SIG-M5 treated with dmso at 0.1 percent for 504 hours (cell line): Measurements from ENCODE around the gene ANKMY1.
"Not testable (repeated sequence)": the region's sequence is repeated elsewhere in the genome, so short reads cannot be mapped to it uniquely, and the experiment has no call there.

Source experiments
- DNase-seq: peaks from one replicate; lab custom pipeline; 2025; ENCODE audit not compliant: unreplicated experiment; lab: John Stamatoyannopoulos, UW

The ANKMY1 gene

DNA sequence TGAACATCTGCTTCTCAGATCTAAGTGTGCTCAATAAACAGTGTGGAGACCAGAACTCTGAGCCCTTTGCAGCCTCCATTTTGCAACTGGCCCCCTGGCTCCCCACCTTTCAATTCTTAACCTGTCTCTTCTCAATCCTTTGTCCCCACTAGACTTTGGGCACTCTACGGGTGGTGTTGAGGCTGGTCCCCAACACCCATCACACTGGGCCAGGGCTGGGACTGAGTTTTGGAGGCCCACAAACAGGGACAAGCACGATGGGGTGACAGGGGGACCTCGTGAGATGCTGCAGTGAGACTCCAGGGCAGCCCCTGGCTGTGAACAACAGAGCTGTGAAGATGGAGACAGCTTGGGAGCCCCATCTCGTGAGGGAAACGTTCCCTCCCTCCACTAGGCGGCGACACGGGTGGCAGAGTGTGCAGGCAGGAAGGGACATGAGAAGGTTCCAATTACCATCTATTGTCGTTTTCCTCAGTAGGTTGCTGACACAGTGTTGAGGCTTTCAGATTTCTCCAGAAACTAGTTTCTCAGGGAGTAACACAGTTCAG is 1.2 kb downstream of the ANKMY1 start:
- peak; percentile 55 for DNase-seq

DNA sequence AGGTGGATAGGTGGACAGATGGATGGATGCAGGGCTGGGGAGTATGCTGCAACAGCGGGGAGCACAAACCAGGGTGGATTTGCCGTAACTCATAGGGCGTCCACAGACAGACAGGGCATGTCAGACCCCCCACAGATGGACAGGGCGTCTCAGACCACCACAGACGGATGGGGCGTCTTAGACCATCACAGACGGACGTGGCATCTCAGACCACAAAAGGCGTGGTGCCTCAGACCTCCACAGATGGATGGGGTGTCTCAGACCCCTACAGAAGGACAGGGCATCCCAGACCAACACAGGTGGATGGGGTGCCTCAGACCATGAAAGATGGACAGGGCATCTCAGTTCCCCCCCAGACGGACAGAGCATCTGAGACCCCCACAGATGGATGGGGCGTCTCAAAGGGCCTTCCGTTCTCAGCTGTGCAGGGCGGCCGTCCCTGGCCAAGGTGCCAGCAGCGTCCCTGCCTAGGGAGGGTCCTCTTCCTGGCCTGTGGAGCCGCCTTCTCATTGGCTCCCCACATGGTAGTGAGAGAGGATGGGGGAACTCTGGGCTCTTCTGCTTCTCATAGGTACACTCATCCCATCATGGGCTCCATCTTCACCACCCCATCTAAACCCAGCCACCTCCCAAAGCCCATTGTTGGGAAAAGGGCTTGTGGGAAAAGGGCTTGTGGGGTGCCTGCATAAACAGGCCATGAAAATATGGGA is 2.1 kb downstream of the ANKMY1 start:
- DNase-seq = no peak

DNA sequence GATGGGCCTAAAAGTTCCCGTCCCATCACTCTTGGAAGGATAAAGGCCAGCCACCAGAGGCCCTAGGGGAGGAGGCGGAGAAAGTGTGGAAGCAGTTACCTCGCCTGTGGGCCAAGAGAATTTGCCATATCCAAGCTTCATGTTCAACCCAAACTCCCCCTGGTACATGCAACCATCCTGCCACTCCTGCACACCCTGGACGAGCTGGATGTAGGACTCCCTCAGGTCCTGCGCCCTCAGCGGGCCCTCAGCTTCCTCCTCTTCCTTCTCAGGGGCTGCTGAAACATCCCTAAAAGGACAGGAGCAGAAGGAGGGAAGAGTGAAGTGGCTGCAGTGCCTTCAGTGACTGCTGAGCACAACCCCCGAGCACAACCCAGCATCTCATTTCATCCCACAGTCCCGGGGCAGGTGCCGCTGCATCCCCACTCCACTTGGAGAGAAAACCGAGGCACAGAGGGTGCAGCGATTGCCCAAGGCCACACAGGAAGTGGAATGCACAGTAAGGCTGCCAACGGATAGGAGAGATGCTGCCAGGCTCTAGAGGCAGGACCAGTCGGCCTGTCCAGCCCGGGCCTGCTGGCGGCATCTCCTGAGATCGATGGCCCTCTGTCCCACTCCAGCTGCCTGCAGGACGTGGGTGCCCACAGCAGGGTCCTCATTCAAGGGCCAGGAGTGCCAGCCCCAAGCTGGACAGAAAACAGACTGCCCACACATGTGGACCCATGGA is 2.9 kb downstream of the ANKMY1 start:
- DNase-seq = no peak

DNA sequence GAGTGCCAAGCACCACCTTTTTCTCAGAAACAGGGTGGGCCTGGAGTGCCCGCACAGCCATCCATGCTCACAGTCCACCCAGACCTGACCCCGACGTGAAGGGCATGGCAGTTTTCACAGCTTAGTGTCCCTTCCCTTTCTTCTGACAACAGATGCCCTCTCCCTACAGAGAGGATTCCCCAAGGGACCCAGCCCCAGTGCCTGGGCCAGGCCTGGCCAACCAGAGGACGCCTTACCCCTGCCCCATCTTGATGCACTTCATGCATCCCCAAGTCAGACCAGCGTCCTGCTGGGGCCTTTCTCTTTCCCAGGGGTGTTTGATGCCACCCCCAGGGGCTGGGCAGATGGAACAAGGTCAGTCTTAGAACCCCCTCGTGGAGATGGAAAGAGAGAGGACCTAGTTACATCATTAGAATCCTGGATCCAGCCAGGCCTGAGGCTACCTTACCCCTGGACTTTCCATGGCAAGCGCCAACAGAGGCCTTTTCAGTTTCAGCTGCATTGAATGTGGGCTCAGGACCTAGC is 3.8 kb downstream of the ANKMY1 start:
- DNase-seq = no peak

DNA sequence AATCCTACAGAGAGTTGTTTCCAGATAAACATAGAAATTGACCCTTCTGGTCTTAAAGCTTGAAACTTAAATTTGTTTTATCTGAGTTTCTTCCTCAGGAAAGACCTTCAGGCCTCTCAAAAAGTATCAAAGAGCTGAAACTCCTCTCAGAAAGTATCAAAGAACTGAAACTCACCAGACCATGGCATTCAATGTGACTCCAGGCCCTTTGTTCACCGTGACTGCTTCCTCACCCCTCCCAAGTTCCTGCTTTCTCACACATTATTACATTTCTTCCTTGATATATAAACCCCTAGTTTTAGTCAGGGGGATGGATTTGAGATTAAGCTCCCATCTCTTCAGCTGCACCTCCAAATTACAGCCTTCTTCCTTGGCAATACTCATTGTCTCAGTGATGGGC is 6.0 kb downstream of the ANKMY1 start:
- no peak for DNase-seq

DNA sequence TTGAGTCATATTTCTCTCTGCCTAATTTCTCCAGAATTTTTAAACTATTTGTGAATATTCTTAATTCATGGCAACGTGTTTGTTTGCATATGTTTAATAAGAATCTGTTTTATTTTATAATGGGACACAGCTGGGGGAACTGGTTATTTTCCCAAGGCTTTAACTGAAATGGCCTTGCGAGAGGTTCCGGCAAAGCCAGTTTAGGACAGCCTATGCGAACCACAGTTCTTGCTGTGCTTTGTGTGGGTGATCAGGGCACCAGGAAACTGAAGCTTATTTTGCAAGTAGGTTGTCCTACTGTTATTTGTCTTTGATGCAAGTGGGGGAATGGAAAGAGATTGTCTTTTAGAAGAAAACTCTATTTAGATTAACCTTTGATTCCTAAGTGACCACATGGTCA is 6.5 kb downstream of the ANKMY1 start:
- DNase-seq = no peak

DNA sequence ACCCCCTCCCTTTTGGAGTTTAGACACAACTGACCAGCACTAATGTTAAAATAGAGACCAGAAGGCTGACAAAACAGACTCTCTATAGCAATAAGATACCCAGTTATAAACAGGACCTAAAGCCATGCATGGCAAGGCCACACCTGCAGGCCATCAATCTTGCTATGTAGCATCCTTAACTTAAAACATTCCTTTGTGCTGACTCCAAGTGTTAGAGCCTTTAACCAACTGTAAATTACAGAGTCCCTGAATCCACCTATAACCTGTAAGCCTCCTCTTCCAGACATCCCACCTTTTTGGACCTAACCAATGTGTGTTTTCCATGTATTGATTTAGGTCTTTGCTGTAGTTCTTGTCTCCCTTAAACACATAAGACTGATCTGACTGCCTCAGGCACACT is 17.9 kb downstream of the ANKMY1 start:
- no peak for DNase-seq

DNA sequence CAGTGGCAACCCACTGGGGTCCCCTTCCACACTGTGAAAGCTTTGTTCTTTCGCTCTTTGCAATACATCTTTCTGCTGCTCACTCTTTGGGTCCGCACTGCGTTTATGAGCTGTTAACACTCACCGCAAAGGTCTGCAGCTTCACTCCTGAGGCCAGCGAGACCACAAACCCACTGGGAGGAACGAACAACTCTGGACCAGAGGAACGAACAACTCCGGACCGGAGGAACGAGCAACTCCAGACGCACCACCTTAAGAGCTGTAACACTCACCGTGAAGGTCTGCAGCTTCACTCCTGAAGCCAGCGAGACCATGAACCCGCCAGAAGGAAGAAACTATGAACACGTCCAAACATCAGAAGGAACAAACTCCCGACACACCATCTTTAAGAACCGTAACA is 18.7 kb downstream of the ANKMY1 start:
- DNase-seq = not testable (repeated sequence)

DNA sequence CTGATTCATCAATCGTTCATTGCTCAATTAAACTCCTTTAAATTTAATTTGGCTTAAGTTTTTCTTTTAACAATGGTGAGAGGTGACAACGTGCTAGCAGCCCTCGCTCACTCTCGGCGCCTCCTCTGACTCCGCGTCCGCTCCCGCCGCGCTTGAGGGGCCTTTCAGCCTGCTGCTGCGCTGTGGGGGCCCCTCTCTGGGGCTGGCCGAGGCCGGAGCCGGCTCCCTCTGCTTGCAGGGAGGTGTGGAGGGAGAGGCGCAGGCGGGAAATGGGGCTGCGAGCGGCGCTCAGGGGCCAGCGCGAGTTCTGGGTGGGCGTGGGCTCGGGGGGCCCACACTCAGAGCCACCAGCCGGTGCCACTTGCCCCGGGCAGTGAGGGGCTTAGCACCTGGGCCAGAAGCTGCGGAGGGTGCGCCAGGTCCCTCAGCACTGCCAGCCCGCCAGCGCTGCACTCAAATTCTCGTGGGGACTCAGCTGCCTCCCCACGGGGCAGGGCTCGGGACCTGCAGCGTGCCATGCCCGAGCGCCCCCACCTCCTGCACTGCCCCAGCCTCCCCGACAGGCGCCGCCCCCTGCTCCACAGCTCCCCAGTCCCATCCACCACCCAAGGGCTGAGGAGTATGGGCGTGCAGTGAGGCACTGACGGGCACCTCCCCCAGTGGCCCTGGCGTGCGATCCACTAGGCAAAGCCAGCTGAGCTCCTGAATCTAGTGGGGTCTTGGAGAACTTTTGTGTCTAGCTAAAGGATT is 19.6 kb downstream of the ANKMY1 start:
- DNase-seq = no peak

DNA sequence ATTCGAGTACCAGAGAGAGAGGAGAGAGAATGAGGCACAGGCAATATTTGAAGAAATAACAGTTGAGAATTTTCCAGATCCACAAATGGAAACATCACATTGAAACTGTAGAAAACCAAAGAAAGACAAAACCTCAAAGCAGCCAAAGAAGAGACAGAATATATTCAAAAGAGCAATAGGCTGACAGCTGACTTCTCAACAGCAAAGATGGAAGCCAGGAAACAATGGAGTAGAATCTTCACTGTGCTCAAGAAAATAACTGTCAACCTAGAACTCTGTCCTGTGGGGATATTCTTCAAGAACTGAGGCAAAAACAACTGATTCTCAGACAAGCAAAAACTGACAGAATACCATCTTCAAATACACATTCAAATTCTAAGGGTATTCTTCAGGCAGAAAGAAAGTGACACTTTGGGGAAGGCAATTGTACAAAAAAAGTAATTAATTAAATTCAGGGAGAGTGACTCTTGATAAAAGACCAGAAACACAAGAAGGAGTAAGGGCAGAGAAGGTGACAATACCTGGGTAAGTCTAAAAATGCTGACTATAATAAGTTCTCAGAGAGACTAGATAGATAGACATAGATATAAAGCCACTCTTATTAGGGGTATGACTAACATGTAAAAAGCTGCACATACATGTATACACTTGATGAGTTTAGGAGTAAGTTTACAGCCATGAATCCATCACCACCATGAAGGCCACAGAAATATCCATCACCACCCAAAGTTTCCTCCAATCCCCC is 25.6 kb downstream of the ANKMY1 start:
- DNase-seq = no peak

DNA sequence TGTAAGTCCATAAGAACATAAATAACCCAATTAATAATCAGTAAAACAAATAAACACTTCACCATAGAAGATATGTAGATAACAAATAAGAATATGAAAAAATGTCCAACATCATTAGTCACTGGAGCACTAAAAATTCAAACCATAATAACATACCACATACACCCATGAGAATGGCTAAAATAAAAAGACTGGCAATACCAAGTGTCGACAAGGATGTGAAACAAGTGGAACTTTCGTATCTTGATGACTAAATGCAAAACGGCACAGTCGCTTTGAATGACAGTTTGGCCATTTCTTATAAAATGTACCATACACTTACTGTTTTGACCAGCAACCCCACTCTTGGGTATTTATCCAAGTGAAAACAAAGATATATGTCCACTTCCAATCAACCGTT is 26.8 kb downstream of the ANKMY1 start:
- no peak for DNase-seq

DNA sequence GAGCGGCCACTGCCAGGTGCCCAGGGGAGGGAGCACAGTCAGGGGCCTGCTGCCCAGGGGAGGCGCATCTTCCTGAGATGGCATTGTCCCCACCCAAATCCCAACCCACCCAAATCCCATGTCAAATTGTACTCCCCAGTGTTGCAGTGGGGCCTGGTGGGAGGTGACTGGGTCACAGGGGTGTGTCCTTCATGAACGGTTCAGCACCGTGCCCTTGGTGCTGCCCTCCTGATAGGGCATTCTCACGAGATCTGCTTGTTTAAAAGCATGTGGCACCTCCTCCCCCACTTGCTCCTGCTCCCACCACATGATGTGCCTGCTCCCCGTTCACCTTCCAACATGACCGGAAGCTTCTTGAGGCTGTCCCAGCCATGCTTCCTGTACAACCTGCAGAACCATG is 27.6 kb downstream of the ANKMY1 start:
- DNase-seq = no peak

DNA sequence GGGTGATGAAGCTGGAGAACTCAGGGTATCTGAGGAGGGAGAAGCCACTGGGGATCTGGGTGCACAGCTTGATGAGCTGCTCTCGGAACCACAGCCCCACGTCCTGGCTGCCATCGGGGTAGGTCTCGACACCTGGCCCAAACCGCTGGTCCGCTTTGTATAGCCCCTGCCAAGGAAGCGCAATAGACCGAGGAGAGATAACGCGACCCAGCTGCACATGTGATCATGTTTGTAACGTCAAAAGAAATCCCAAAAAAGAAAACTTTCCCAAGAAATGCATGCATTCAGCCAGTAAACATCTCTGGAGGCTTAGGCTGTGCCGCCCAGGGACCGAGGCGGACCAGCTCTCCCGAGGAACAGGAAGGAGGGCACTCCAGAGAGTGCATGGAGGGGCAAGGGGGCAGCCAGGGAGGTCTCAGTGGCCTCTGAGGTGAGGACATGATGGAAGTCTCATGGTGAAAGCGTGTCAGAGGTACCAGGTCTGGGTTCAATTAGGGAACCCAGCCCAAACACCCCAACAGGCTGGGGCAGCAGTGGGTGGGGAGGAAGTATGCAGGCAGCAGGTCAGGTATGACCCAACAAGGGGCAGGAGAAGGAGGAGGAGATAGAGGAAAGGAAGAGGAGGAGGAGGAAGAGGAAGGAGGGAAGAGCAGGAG is 28.3 kb downstream of the ANKMY1 start:
- DNase-seq = no peak

DNA sequence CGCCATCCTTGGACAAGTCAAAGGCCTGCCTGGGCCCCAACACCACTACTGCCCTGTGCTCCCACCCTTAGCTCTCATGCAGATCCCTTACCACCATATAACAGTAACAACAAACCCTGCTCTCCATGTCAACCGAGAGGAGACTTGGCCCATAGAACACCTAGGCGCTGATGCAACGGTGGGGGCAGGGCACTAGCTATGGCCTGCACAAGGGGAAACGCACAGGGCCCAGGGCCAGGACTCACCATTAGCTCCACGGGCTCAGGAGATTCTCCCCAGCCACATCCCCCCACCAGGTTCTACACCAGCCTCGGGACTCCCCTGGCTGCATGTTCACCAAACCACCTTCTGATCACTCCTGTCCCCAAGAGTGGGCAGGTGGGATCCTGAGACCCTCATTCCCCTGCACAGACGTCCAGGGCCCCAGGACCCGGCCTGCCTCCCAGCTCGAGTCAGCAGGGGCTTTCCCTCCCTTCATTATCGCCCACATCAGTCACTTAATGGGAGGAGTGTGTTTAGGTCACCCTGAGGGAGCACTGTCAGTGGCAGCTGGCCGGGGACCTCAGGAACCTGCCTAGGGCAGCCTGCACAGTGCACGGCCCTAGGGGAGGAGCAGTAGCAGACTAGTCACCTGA is 29.3 kb downstream of the ANKMY1 start:
- DNase-seq = no peak

DNA sequence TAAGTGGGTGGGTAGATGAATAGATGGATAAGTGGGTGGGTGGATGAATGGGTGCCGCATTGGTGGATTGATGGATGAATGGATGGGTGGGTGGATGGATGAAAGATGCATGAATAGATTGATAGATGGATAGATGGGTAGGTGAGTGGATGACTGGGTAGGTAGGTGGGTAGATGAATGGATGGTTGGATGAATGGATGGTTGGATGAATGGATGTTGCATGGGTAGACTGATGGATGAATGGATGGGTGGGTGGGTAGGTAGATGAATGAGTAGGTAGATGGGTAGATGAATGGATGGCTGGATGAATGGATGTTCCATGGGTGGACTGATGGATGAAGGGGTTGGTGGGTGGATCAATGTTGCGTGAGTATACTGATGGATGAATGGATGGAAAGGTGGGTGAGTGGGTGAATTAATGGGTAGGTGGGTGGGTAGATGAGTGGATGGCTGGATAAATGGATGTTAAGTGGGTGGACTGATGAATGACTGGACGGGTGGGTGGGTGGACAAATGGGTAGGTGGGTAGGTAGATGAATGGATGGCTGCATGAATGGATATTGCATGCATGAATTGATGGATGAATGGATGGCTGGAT is 30.5 kb downstream of the ANKMY1 start:
- DNase-seq = no peak

DNA sequence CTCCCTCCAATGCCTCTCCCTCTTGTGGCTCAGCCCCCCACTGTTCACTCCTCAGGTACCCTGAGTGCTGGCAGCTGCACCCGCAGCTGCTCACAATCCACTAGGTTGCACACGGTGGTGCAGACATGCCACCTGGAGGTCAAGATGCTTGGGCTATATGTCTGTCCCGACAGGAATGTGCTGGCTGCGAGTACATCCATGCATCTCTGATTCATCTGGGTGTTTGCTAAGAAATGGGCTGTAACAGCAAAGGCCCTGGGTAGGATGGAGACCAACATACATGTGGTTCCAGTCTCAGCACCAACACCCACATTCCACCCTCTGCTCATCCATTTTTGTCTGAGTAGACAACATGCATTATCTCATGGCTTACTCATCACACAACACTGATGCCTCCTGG is 31.3 kb downstream of the ANKMY1 start:
- no peak for DNase-seq

DNA sequence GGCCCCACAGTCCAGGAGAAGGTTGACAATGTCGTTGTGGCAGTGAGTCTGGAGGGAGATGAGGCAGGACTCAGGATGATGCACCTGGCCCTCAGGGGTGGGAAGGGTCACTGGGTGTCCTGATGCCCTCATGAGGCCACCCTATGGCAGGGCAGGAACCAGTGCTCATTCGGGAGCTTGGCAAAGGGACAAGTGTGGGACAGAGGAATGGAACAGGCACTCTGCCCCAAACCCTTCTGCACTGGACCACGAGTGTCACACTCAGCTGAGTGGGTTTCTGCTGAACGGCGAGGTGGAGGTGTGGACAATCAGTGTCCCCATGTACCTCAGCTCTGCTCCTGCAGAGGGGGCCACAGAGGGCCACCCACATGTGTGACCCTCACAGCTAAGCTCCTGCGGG is 32.0 kb downstream of the ANKMY1 start:
- DNase-seq = no peak

DNA sequence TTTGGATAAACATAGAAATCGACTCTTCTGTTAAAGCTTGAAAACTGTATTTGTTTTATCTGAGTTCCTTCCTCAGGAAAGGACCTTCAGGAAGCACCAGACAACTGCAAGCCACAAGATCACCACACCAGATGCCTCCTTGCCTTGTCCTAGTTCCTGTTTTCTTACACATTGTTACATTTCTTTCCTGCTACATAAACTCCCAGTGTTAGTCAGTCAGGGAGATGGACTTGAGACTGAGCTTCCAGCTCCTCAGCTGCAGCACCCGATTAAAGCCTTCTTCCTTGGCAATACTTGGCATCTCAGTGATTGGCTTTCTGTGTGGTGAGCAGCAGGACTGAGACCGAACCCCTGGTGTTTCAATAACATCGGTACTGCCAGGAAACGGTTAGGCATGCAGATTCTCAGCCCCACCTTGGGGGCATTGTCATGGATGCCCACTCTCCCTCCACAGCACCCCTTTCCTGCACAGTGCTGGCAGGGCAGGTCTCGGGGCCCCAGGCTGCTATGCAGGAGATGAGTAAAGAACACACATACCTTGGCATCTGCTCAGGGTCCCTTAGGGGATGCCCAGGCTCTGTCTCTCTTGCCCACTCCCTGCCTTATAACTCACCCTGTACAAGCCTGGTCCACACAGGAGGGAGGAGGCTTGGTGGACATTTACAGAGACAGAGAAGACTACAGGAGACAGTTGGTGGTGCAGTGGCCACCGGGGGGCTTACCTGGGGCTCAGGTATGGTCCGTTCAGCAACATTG is 32.6 kb downstream of the ANKMY1 start:
- no peak for DNase-seq
